HFFc6 (cell line): ENCODE data around the gene SEMA6D. TPM values are rescaled to one million over a fixed set of nuclear protein-coding genes. Genes with fewer than 3 reads are reported as not detected.

Experiments used
- DNase-seq: peaks from one replicate; pipeline ENCODE4 v3.0.0-alpha.2; 2018
- H3K27ac Mint-ChIP-seq: 2 replicates; pipeline ENCODE4 v1.8.0; 2020; ENCODE audit warnings: mild to moderate bottlenecking, mixed read lengths
- H3K27me3 Mint-ChIP-seq: 2 replicates; pipeline ENCODE4 v1.8.0; 2021; ENCODE audit warnings: mild to moderate bottlenecking, moderate library complexity, mixed read lengths; ENCODE audit not compliant: insufficient read depth
- H3K36me3 Mint-ChIP-seq: 2 replicates; pipeline ENCODE4 v1.8.0; 2021; ENCODE audit warnings: low read depth, mixed read lengths
- H3K4me1 Mint-ChIP-seq: 2 replicates; pipeline ENCODE4 v1.8.0; 2020; ENCODE audit warnings: low read depth, mixed read lengths
- H3K4me3 Mint-ChIP-seq: 2 replicates; pipeline ENCODE4 v1.8.0; 2020; ENCODE audit warnings: mild to moderate bottlenecking, moderate library complexity, mixed read lengths
- H3K9me3 Mint-ChIP-seq: 2 replicates; pipeline ENCODE4 v1.8.0; 2020; ENCODE audit warnings: mild to moderate bottlenecking, mixed read lengths
- total RNA-seq, 6 experiments: library from RNA; stranded (reverse); fragmentation: NEBNext Ultra II Directional; extraction: Animal tissue kit (Norgen Biotek cat#: 25700); gene quantifications; 2 replicates in 1 of 6; 3 replicates in 5 of 6; pipeline ENCODE4 v1.2.3, GENCODE V29; 2021
- TF ChIP-seq, protein P1 (sequence below): fragments of 200-600 bp; sonication (generic); IDR thresholded peaks from 2 replicates; pipeline ENCODE4 v1.5.0; 2021; ENCODE audit warnings: antibody characterized with exemption, mild to moderate bottlenecking

SEMA6D gene
- total RNA-seq, 6 experiments from 2014 or later: 1.4 to 2.8 (median 2.4) TPM

DNA sequence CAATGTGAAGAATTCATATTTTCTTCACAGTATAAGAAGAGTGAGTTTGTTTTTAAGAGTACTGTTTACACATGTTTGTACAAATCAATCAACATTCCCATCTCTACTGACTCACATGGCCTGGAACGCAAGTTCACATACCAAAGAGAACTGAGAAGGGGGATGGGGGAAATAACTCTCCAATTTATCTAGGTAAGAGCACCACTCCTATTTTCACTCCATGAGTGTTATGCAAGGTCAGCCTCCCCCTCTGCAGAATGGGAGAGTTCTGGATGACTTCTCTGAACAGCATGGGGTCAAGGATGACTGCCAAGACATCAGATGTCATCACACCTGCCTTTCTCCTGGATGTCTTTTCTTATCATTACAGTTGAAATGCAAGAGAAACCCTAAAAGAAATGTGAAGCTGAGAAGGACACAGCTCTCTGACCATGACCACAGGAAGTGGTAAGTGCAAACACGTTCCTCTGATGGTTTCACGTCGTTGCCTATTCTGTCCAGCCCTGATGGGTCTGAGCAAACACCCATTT lies 95.2 kb downstream of the SEMA6D start:
- no peaks in the 10 kb centered on the region for H3K9me3 Mint-ChIP-seq
- no peak overlapping the region for H3K27ac Mint-ChIP-seq
- no peaks in the 10 kb centered on the region; the same call in none of the 2 replicates for H3K27me3 Mint-ChIP-seq
- H3K36me3 Mint-ChIP-seq: no peaks in the 10 kb centered on the region
- TF ChIP-seq, protein P1, sequence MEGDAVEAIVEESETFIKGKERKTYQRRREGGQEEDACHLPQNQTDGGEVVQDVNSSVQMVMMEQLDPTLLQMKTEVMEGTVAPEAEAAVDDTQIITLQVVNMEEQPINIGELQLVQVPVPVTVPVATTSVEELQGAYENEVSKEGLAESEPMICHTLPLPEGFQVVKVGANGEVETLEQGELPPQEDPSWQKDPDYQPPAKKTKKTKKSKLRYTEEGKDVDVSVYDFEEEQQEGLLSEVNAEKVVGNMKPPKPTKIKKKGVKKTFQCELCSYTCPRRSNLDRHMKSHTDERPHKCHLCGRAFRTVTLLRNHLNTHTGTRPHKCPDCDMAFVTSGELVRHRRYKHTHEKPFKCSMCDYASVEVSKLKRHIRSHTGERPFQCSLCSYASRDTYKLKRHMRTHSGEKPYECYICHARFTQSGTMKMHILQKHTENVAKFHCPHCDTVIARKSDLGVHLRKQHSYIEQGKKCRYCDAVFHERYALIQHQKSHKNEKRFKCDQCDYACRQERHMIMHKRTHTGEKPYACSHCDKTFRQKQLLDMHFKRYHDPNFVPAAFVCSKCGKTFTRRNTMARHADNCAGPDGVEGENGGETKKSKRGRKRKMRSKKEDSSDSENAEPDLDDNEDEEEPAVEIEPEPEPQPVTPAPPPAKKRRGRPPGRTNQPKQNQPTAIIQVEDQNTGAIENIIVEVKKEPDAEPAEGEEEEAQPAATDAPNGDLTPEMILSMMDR: no peak
- no peak for DNase-seq
- no peak overlapping the region for H3K4me3 Mint-ChIP-seq
- H3K4me1 Mint-ChIP-seq: peaks cover 15% of the 10 kb centered on the region

DNA sequence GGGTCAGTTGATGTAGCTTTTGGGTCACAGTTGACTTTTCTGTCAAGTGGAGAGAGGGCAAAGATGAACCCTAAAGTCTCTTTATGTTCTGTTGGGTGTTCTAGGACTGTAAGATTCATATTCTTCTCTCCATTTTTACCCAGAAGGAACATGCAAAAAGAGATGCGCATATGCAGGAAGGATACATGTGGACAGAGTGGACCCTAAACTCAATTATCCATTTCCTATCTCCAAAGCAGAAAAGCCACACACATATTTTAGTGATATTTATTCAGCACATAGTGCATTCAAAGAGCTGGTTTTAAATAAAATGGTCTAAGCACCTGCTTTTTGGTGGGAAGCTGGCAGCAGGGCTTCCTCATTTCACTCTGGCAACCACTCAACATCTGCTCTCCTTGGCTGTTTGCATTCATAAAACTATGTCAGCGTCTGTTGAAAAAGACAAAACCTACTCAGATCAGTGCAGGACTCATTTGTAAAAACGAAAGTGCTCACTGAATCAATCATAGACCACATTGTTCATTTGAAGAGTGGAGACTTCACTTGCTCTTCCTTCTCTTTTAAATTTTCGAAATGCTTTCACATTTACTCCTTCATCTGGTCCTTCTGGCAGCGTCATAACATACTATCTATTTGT lies 96.6 kb downstream of the SEMA6D start:
- no peak overlapping the region for H3K4me3 Mint-ChIP-seq
- H3K9me3 Mint-ChIP-seq: no peaks in the 10 kb centered on the region
- no peak overlapping the region for H3K27ac Mint-ChIP-seq
- no peaks in the 10 kb centered on the region; the same call in none of the 2 replicates for H3K27me3 Mint-ChIP-seq
- peaks cover 15% of the 10 kb centered on the region for H3K4me1 Mint-ChIP-seq
- DNase-seq: no peak
- H3K36me3 Mint-ChIP-seq: no peaks in the 10 kb centered on the region
- TF ChIP-seq, protein P1: no peak

DNA sequence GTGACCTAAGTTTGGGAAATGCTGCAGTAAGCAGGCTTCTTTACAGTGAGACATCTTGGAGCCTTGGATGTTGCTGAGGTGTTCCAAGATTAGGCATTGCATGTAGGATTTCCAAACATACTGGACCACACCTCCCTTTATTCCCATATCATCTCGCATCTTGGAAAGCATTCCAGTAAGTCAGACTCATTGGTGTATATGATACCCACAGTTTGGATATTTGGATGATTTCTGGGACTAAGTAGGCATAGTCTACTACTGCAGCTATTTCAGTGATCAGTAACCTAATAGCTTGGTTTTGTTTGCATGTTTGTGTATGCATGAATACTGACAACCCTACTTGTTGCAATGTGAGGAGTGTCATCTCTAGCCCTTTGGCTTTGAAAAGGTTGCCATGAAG lies 97.3 kb downstream of the SEMA6D start:
- DNase-seq: no peak
- no peaks in the 10 kb centered on the region for H3K9me3 Mint-ChIP-seq
- H3K27me3 Mint-ChIP-seq: no peaks in the 10 kb centered on the region; the same call in none of the 2 replicates
- H3K27ac Mint-ChIP-seq: no peak overlapping the region
- no peak overlapping the region for H3K4me3 Mint-ChIP-seq
- no peaks in the 10 kb centered on the region for H3K36me3 Mint-ChIP-seq
- peaks cover 15% of the 10 kb centered on the region for H3K4me1 Mint-ChIP-seq
- TF ChIP-seq, protein P1: no peak

DNA sequence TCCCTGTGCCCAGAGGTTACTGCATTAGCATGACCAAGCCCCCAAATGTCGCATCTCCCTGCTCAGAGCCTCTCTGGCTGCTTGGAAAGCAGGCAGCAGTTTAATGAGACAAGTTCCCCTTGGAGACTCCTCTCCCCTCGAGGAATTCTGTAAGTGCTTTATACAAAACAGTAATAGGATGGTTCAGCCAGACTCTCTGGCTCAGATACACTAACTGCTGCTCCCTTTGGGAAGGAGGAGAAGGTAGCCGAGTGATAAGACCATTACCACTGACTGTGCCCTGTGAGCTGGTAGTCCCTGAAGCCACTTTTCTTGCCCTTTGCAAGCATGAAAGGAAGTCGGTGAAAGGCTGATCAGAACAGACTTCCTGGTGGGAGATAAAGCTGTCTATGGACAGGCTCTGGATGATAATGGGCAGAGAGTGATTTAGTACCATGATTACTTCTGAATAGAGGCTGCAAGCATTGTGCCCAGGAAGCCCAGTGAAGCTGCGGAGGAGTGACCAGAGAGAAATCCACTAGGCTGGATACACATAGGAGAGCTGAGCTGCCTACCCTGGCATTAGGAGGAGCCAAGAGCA lies 100.8 kb downstream of the SEMA6D start:
- no peak for DNase-seq
- Mint-ChIP-seq H3K4me3 (no peak overlapping the region), H3K9me3 (no peaks in the 10 kb centered on the region), H3K27ac (no peak overlapping the region), H3K4me1 (peaks cover 1% of the 10 kb centered on the region; the same call in 1 of the 2 replicates), H3K36me3 (no peaks in the 10 kb centered on the region), H3K27me3 (peaks cover 1% of the 10 kb centered on the region)
- TF ChIP-seq, protein P1: no peak

DNA sequence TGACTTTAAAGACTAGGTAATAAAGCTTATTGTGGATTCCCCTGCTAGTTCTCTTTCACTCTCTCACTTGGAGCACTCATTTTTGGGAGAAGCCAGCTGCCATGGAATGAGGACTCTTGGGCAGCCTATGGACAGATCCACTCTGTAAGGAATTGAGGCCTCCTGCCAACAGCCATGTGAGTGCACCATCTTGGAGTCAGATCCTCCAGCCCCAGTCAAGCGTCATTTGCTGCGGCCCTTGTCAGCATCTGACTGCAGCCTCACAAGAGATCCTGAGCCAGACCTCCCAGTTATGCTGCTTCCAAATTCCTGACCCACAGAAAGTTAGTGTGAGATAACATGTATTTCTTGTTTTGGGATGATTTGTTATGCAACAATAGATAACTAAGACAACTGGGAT lies 101.9 kb downstream of the SEMA6D start:
- no peak overlapping the region for H3K4me3 Mint-ChIP-seq
- H3K36me3 Mint-ChIP-seq: no peaks in the 10 kb centered on the region
- DNase-seq: no peak
- H3K4me1 Mint-ChIP-seq: no peaks in the 10 kb centered on the region
- H3K27me3 Mint-ChIP-seq: peaks cover 2% of the 10 kb centered on the region
- no peaks in the 10 kb centered on the region for H3K9me3 Mint-ChIP-seq
- no peak overlapping the region for H3K27ac Mint-ChIP-seq
- TF ChIP-seq, protein P1: no peak
